ENCODE results near the gene GLIS1. TPM values are rescaled to one million over a fixed set of nuclear protein-coding genes. Genes with fewer than 3 reads are reported as not detected.

Gene GLIS1
- total and polyA plus RNA-seq, 10 of the 15 experiments (the other 5 are each of a cell fraction or from before 2014, with no cell fraction given), result not detected

GRCh38 chr1:53733447-53733931, 5.5 kb downstream of the GLIS1 start:
- CTCF ChIA-PET, result no interaction called here
- intact Hi-C loops (cut with micrococcal nuclease; ENCODE audit: unreplicated experiment) (no loop called here), in situ Hi-C loops (cut with MboI) (no loop called here)
- POLR2A ChIA-PET, result no interaction called here
- Histone ChIP-seq H3K36me3 (ENCODE audit: control insufficient read depth in 2 of 2, insufficient read depth in 2 of 2, low read length in 1 of 2) (no peaks in the 10 kb centered on the region), H3K27ac (ENCODE audit: control insufficient read depth, insufficient read depth) (no peak overlapping the region), H2AFZ (ENCODE audit: control insufficient read depth, low read depth, low read length) (no peak overlapping the region), H3K4me2 (ENCODE audit: control insufficient read depth, insufficient read depth) (no peak overlapping the region), H3K4me3 (no peak overlapping the region), H4K20me1 (ENCODE audit: control insufficient read depth, insufficient read depth) (no peaks in the 10 kb centered on the region; the same call in 1 of the 2 replicates), H3K79me2 (ENCODE audit: control insufficient read depth, insufficient read depth, low read length) (no peaks in the 10 kb centered on the region), H3K4me1 (ENCODE audit: control insufficient read depth, insufficient read depth, low read length) (no peaks in the 10 kb centered on the region), H3K9ac (ENCODE audit: control insufficient read depth, insufficient read depth, low read length) (no peak overlapping the region), H3K27me3 (replicated peaks in 1 of 2; ENCODE audit: control insufficient read depth in 2 of 2, insufficient read depth in 2 of 2, low read length in 1 of 2) (peaks cover 5 to 10% of the 10 kb centered on the region in 2 experiments), H3K9me3 (replicated peaks; ENCODE audit: control insufficient read depth, insufficient read depth, low read length) (no peaks in the 10 kb centered on the region)
- DNase-seq (ENCODE audit: low read depth, low spot score) (no peak), ATAC-seq (no peak), FAIRE-seq (no peak)
- TF ChIP-seq TBL1XR1 (IDR thresholded peaks at IDR 0.05; ENCODE audit: low read depth, low read length) (no peak), SMAD5 (IDR thresholded peaks at IDR 0.05; ENCODE audit: low read depth) (no peak), BCL11A (IDR thresholded peaks at IDR 0.05; ENCODE audit: low read depth, low read length) (no peak)
- WGBS (ENCODE audit: insufficient coverage, insufficient replicate concordance, low lambda C conversion rate, missing lambda C conversion rate), result 71% methylated on average over 12 of the region's 12 CpGs
- RAD21 ChIA-PET (ENCODE audit: unreplicated experiment), result no interaction called here
- no TSS peak for BruUV-seq (replicated peaks)
- SMC1A ChIA-PET (ENCODE audit: uncharacterized antibody, unreplicated experiment), result no interaction called here

DNA sequence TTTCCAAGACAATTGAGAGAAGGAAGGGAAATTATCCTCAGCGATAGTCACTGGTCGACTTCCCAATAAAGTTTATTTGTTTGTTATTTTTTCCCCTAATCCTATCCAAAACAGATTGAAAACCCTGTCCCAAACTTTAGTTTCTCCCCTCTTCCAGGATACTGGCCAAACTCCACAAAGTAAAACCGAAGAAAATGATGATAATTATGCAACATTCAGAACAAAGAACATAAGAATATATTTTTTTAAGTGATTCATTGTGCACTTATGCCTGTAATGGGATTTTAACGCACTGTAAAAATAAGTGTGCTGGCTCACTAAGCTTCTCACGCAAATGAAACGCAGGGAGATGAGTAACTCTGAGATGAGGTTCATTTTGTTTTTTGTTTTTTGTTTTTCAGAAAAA, 6.0 kb downstream of the GLIS1 start:
- intact Hi-C loops (cut with micrococcal nuclease; ENCODE audit: unreplicated experiment), result no loop called here
- in situ Hi-C loops (cut with MboI), result no loop called here
- H3K4me1 ChIP-seq (ENCODE audit: control insufficient read depth, insufficient read depth, low read length), result no peaks in the 10 kb centered on the region
- no peaks in the 10 kb centered on the region; the same call in 1 of the 2 replicates for H4K20me1 ChIP-seq (ENCODE audit: control insufficient read depth, insufficient read depth)
- H3K9ac ChIP-seq (ENCODE audit: control insufficient read depth, insufficient read depth, low read length), result no peak overlapping the region
- ChIA-PET RAD21 (ENCODE audit: unreplicated experiment) (no interaction called here), POLR2A (no interaction called here), SMC1A (ENCODE audit: uncharacterized antibody, unreplicated experiment) (interaction anchor here (0.8 kb wide), 1 partner anchor 21 kb away, joined by 3 read pairs; no protein-coding TSS in a partner anchor), CTCF (no interaction called here)
- no peaks in the 10 kb centered on the region for H3K79me2 ChIP-seq (ENCODE audit: control insufficient read depth, insufficient read depth, low read length)
- no peak overlapping the region for H2AFZ ChIP-seq (ENCODE audit: control insufficient read depth, low read depth, low read length)
- no peaks in the 10 kb centered on the region for H3K9me3 ChIP-seq (replicated peaks; ENCODE audit: control insufficient read depth, insufficient read depth, low read length)
- 50% methylated on average over 6 of the region's 6 CpGs for WGBS (ENCODE audit: insufficient coverage, insufficient replicate concordance, low lambda C conversion rate, missing lambda C conversion rate)
- no peak overlapping the region for H3K27ac ChIP-seq (ENCODE audit: control insufficient read depth, insufficient read depth)
- DNase-seq (ENCODE audit: low read depth, low spot score) (no peak), ATAC-seq (no peak), FAIRE-seq (no peak)
- H3K36me3 ChIP-seq (ENCODE audit: control insufficient read depth in 2 of 2, insufficient read depth in 2 of 2, low read length in 1 of 2), result no peaks in the 10 kb centered on the region
- no peak overlapping the region for H3K4me2 ChIP-seq (ENCODE audit: control insufficient read depth, insufficient read depth)
- H3K27me3 ChIP-seq (replicated peaks in 1 of 2; ENCODE audit: control insufficient read depth in 2 of 2, insufficient read depth in 2 of 2, low read length in 1 of 2), result peaks cover 0 to 7% of the 10 kb centered on the region in 2 experiments
- H3K4me3 ChIP-seq, result no peak overlapping the region
- BruUV-seq (replicated peaks), result no TSS peak
- no peak for TF ChIP-seq MEF2B (IDR thresholded peaks at IDR 0.05; ENCODE audit: partially characterized antibody, poor library complexity, severe bottlenecking)
- no peak for TF ChIP-seq TBL1XR1 (IDR thresholded peaks at IDR 0.05; ENCODE audit: low read depth, low read length)
- no peak for TF ChIP-seq EZH2 (IDR thresholded peaks at IDR 0.05; ENCODE audit: borderline replicate concordance, control insufficient read depth, low read depth, low read length)
- TF ChIP-seq, protein P1, sequence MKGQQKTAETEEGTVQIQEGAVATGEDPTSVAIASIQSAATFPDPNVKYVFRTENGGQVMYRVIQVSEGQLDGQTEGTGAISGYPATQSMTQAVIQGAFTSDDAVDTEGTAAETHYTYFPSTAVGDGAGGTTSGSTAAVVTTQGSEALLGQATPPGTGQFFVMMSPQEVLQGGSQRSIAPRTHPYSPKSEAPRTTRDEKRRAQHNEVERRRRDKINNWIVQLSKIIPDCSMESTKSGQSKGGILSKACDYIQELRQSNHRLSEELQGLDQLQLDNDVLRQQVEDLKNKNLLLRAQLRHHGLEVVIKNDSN (IDR thresholded peaks at IDR 0.05; ENCODE audit: borderline replicate concordance, extremely low read length, insufficient read depth, low read depth, low read length), result no peak
- no peak for TF ChIP-seq SREBF1 (IDR thresholded peaks at IDR 0.05; ENCODE audit: low read length)
- no peak for TF ChIP-seq CBFB (IDR thresholded peaks at IDR 0.05; ENCODE audit: low read depth)
- TF ChIP-seq STAT1 (conservative IDR thresholded peaks at IDR 0.05), result no peak
- TF ChIP-seq, protein P2, sequence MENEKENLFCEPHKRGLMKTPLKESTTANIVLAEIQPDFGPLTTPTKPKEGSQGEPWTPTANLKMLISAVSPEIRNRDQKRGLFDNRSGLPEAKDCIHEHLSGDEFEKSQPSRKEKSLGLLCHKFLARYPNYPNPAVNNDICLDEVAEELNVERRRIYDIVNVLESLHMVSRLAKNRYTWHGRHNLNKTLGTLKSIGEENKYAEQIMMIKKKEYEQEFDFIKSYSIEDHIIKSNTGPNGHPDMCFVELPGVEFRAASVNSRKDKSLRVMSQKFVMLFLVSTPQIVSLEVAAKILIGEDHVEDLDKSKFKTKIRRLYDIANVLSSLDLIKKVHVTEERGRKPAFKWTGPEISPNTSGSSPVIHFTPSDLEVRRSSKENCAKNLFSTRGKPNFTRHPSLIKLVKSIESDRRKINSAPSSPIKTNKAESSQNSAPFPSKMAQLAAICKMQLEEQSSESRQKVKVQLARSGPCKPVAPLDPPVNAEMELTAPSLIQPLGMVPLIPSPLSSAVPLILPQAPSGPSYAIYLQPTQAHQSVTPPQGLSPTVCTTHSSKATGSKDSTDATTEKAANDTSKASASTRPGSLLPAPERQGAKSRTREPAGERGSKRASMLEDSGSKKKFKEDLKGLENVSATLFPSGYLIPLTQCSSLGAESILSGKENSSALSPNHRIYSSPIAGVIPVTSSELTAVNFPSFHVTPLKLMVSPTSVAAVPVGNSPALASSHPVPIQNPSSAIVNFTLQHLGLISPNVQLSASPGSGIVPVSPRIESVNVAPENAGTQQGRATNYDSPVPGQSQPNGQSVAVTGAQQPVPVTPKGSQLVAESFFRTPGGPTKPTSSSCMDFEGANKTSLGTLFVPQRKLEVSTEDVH (IDR thresholded peaks at IDR 0.05; ENCODE audit: low read depth, partially characterized antibody), result no peak
- TF ChIP-seq IKZF2 (IDR thresholded peaks at IDR 0.05), result no peak
- TF ChIP-seq ZNF622 (IDR thresholded peaks at IDR 0.05), result no peak

All from GM12878 (cell line).